ENCODE data around the gene EXOC6. TPM values are rescaled to one million over a fixed set of nuclear protein-coding genes. Genes with fewer than 3 reads are reported as not detected.
"Not testable (repeated sequence)": the region's sequence is repeated elsewhere in the genome, so short reads cannot be mapped to it uniquely, and the experiment has no call there.

The EXOC6 gene
- polyA plus RNA-seq, 3 donors: 3.8 to 5.6 (median 5.1) TPM

DNA sequence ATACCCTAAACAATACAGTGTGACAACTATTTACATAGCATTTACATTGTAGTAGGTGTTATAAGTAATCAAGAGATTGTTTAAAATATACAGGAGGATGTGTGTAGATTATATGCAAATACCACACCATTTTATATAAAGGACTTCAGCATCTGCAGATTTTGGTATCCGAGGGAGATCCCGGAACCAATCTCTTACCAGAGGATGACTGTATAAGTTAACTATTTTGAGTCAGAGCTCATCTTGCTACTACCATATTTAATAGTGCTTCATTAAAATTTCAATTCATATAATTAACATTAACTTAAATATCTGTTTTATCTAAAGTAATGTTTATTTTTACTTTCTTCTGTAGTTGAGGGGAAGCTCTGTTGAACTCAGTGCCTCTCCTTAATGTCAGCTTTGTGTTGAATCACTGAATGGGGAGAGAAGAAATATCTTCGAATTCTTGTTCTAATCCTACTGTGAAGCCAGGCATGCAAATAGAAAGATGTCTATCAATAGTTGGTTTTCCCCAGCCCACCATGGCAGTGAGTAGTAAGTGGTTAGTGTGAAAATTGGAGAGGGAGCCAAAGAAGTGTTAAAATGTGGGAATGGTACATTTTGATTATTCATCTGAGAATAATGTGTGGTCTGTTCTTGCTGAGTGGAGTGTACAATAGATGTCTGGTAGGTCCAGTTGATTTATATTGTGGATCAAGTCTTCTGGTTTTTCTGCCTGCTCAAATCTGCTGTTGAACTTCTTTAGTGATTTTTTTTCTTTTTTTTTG lies 122.2 kb downstream of the EXOC6 start:
- no peak overlapping the region for H3K27ac ChIP-seq (ENCODE audit: low read depth, low read length)
- WGBS, 3 donors: 91 to 95% (median 93%) methylated on average over 3 of the region's 3 CpGs

DNA sequence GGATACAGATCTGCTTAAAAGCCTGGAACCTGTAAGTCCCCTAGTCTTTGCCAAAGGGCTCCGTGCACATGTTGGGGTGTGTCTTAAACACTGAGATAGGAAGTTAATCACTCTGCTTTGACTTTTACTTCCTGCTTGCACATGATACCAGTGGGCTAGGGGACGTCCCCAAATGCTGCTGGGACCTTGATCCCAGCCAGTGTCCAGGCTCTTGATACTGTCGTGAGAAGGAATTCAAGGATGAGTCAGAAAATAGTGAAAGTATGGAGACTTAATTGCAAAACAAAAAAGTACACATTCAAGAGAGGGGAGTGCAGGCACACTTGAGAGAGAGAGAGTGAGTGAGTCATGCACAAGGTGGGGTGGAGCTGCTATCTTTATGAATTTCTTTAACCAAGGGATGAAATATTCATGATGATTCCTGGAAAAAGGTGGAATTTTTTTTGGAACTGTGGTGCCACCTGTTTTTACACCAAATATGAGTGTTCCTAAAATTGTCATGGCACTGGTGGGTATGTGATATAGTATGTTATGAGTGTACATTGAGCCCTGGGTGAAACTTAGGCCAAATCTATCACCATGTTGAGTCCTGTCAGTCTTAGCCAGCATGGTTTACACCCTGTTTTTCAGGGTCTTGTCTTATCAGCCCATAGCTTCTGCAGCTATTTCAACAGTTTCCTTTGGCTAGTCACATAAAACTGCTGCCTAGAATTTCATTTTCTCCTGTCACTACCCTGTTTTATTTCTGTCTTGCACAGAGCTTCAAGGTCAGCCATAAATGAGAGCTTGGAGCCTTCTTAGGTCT lies 123.9 kb downstream of the EXOC6 start:
- H3K27ac ChIP-seq (ENCODE audit: low read depth, low read length): no peak overlapping the region
- 51 to 87% (median 68%) methylated on average over 3 of the region's 3 CpGs for WGBS, 3 donors

DNA sequence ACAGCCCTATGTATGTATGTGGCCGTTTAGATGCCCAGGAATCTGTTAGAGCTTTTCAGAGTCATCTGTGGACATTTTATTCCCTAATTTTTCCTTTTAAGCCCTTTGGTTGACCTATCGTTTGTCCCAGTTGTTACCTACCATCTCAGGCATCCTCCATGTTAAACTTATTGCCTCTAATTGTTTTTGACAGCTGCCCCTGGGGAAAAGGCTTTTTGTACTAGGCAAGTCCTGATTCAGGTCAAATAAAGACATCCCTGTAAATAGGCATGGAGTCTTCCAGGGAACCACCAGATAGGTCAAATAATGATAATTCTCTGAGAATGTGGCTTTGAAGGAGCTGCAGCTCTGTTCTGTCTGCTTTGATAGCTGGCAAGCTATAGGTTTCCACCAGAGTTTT lies 124.6 kb downstream of the EXOC6 start:
- H3K27ac ChIP-seq (ENCODE audit: low read depth, low read length): no peak overlapping the region

DNA sequence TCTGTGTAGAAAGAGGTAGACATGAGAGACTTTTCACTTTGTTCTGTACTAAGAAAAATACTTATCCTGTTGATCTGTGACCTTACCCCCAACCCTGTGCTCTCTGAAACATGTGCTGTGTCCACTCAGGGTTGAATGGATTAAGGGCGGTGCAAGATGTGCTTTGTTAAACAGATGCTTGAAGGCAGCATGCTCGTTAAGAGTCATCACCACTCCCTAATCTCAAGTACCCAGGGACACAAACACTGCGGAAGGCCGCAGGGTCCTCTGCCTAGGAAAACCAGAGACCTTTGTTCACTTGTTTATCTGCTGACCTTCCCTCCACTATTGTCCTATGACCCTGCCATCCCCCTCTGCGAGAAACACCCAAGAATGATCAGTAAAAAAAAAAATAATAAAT lies 128.0 kb downstream of the EXOC6 start:
- 79 to 93% (median 92%) methylated on average over 1 to 2 of the region's 5 CpGs for WGBS, 3 donors

More for the DNA sequence above, 124.6 kb downstream of the EXOC6 start:
- WGBS, 3 donors: 78 to 94% (median 94%) methylated on average over 2 of the region's 2 CpGs

DNA sequence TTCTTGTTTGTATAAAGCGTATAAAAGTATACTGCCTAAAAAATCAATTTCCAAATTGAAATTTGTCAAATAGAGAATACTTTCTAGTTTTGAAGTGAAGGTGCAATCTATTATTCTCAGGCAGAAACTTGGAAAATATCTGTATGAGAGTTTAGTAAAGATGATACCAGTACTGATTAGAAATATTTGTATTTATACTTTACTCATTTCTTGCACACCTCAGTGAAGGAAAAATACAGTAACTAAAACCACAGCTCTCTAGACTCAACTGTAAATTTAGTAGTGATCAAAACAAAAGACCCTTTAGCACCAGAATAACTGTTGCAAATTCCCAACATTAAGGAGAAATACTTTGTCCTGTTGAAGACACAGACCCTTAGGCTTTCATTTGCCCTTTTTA lies 140.9 kb downstream of the EXOC6 start:
- WGBS, 3 donors: 69 to 95% (median 86%) methylated on average over 1 of the region's 1 CpG
- no peak overlapping the region for H3K27ac ChIP-seq (ENCODE audit: low read depth, low read length)

More for the DNA sequence above, 128.0 kb downstream of the EXOC6 start:
- not testable (repeated sequence) for H3K27ac ChIP-seq (ENCODE audit: low read depth, low read length)

DNA sequence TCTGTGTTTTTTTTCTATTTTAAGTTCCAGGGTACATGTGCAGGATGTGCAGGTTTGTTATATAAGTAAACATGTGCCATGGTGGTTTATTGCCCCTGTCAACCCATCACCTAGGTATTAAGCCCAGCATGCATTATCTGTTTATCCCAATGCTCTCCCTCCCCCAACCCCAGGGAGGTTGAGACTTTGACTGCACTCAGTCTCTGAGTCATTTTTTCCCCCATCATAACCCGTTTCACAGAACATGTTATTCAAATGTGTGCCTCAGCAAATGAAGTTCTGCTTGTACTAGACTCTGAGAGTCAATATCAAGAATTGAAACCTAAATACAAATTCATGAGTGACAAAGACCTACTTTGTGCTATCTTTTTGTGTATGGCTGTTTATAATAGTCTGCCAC lies 142.3 kb downstream of the EXOC6 start:
- no peak overlapping the region for H3K27ac ChIP-seq (ENCODE audit: low read depth, low read length)
- WGBS, 3 donors: 55 to 77% (median 62%) methylated on average over 1 of the region's 1 CpG

DNA sequence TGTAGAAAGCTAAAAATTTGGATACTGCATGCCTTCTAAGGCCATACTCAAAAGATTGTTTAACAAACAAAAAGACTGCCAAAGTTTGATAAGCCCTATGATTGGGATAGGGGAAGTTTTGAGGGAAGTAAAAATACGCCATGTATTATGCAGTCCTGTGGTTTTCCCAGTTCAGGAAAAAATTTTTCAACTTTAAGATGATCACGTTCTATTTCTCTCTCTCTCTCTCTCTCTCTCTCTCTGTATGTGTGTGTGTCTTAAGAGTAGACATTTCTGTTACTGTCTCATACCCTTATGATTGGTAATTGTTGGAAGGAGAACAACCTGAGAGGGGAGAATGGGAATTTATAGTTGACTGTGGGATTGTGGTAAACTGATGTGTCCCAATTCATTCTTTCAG lies 143.2 kb downstream of the EXOC6 start:
- WGBS, 3 donors: 61 to 88% (median 82%) methylated on average over 2 of the region's 2 CpGs
- H3K27ac ChIP-seq (ENCODE audit: low read depth, low read length): no peak overlapping the region

DNA sequence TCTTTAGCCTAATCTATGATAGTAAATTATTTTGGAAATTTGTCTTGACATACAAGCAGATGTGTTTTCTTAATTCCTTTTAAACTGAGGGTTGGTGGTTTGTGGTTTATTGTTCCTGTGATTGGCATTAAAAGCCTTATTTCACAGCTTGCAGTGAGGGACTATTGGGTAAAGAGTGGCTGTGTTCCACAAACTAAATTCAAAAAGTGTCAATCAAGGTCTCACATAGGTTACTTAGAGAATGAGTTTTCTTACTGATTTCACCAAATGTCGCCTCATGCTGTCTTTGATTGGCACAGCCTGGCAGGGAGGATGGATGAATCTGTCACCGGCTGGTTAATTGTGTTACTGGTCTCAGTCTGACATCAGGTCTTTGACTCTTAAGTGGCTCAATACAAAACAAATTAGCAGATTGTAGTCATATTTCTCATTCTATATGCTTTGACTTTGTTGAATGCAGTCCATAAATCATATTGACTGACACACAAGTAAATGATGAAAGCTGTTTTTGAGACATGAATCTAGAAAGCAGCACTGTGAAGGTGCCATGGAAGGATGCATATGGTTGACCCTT lies 145.5 kb downstream of the EXOC6 start:
- WGBS, 3 donors: 60 to 79% (median 67%) methylated on average over 2 of the region's 2 CpGs

DNA sequence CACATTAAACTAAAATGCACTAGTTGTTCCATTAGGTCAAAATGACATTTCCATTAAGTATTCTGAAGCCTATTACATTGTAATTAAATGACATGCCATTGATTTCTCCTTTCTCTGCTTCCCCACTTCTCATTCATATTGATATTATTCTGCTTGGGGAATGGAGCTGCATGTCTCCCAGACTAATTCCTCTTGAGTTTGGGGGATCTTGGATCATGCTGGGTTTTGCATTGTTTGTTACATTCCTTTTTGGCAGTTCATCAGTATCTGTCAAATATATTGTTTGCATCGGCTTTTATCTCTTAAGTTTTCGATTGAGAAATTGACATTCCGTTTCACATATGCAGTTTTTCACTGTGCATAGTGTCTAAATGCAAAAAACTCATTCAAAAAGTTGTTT lies 147.2 kb downstream of the EXOC6 start:
- WGBS, 3 donors: 42 to 90% (median 85%) methylated on average over 3 of the region's 3 CpGs
- no peak overlapping the region for H3K27ac ChIP-seq (ENCODE audit: low read depth, low read length)

More for the DNA sequence above, 145.5 kb downstream of the EXOC6 start:
- no peak overlapping the region for H3K27ac ChIP-seq (ENCODE audit: low read depth, low read length)

DNA sequence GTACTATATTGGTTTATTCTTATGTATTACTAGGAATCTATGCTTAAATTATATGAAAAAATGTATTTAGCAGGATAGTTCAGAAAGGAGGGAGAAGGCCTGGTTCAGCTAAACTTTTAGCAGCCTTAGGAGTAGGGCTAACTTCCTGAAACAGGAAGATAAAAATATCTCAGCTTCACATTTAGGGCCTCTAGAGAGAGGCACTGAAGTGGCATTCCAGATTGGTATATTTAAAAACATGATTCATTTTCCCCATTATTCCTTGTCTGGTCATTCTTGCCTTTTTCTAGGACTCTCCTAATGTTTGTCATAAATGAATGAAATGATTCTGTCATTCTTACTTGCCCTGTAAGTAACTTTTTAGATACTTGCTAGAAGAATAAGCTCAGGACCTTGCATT lies 149.3 kb downstream of the EXOC6 start:
- no peak overlapping the region for H3K27ac ChIP-seq (ENCODE audit: low read depth, low read length)

DNA sequence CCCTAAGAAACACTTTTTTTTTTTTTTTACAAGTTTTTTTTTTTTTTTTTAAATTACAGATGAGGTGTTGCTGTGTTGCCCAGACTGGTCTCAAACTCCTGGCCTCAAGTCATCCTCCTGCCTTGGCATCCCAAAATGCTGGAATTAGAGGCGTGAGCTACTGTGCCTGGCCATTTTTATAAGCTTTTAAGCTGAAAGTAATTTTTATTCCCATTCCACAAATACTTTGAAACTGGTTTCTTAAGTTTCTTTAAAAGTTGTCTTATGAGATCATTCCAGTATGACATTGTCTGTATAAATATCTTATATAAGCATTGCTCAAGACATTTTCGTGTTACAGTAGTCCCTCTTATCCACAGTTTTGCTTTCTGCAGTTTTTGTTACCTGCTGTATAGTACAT lies 150.9 kb downstream of the EXOC6 start:
- H3K27ac ChIP-seq (ENCODE audit: low read depth, low read length): no peak overlapping the region
- 91 to 97% (median 93%) methylated on average over 2 of the region's 2 CpGs for WGBS, 3 donors

DNA sequence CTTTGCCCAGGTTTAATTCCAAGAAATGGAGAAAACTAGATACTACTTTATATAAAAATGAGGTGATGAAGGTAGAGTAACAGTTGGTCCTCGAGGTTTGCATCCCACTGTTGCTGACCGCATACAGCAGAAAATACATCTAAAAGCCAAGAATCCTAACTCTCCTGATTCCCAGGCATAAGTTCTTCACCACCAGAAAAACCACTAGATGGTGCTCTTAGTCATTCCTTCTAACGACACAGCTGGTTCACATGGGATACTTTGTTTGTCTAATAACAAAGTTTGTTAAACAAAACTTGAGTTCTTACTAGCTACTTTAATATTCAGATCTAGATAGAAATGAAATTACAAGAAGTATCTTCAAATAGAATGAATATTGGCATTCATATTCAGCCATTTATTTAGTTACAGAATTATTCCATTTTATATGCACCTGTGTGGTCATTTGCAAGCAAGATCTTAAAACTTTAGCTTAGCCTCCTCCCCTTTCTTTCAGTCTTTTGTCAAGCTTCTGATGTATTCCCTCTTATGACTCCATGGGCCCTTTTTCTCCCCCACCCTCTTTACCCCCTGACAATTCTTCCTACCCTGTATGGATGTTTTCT lies 158.2 kb downstream of the EXOC6 start:
- WGBS, 3 donors: 9 to 21% (median 19%) methylated on average over 3 of the region's 3 CpGs
- H3K27ac ChIP-seq (ENCODE audit: low read depth, low read length): no peak overlapping the region

DNA sequence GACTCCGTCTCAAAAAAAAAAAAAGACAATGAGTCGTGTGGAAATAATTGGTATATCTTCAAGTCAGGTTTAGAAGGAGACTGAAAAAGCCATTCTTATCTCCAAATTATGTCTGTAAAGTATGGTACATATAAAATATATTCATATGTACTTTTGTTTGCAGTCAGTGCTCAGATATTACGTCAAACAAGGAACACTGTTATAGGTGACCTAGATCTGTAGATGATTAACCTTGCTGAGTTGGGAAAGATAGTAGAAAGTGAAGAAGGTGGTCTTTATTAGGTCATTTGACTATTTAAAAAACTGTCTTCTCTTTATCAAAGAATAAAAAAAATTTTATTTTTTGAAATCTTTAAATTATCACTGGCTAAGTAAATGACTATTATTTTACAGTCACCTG lies 167.4 kb downstream of the EXOC6 start:
- WGBS, 3 donors: 89 to 95% (median 94%) methylated on average over 3 of the region's 3 CpGs
- no peak overlapping the region for H3K27ac ChIP-seq (ENCODE audit: low read depth, low read length)

DNA sequence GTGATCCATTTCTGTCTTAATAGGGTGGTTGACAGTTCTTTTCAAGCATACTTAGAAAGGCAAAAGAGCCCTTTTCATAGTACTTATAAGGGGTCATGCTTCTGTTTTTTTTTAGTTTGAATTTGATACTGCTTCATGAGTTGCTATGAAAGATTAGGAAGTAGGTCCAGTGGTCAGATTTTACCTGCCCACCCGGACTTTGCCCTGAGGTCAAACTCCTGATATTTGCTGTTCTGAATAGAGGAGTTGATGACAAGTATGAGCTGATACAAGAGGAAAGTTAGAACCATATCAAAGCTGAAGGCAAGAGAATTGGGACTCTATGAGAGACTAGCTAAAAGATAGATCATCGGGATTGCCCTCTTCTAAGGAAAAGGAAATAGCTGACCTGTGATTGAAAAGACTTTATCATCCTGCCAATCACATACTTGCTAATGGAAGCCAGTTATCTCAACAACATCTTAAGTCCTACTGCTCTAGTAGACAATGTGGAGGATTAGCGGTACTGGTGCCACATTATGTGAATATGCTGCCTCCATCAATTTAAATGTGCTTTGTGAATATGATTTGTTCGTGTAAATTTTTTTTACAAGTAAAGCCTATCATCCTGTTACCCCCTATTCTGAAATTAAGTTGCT lies 174.8 kb downstream of the EXOC6 start:
- WGBS, 3 donors: 89 to 94% (median 91%) methylated on average over 4 of the region's 4 CpGs
- no peak overlapping the region for H3K27ac ChIP-seq (ENCODE audit: low read depth, low read length)

DNA sequence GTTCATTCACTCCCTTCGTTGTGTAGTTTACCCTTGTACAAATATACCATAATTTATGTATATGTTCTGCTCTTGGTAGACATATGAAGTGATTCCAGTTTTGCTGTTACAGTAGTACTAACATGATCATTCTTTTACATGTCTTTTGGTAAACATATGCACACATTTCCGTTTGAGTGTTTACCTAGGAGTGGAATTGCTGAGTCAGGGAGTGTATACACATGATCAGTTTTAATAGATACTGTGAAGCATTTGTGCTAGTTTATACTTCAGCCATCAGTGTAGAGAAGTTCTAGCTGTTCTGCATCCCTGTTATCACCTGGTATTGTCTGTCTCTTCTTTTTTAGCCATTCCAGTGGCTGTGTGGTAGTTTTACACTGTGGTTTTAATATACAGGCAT lies 177.8 kb downstream of the EXOC6 start:
- H3K27ac ChIP-seq (ENCODE audit: low read depth, low read length): no peak overlapping the region
- WGBS, 3 donors: 63 to 88% (median 76%) methylated on average over 2 of the region's 2 CpGs

DNA sequence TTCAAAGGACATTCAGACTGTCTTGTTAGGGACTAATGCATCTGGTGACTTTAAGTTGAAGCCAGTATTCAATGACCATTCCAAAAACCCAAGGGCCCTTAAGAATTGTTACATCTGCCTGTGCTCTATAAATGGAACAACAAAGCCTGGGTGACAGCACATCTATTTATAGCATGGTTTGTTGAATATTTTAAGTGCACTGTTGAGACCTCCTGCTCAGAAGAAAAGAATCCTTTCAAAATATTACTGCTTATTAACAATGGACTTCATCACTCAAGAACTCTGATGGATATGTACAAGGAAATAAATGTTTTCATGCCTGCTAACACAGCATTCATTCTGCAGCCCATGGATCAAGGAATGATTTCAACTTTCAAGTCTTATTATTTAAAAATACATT lies 179.2 kb downstream of the EXOC6 start:
- no peak overlapping the region for H3K27ac ChIP-seq (ENCODE audit: low read depth, low read length)

DNA sequence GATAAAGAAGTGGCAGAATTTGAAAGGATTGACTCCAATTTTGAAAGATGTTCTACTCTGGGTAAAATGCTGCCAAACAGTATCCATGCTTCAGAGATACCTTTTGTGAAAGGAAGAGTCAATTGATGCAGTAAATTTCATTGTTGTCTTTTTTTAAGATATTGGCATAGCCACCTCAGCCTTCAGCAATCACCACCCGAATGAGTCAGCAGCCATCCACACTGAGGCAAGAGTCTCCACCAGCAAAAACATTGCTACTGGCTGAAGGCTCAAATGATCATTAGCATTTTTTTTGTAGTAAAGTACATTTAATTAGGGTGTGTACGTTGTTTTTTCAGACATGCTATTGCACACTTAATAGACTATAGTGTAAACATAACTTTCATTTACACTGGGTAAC lies 180.6 kb downstream of the EXOC6 start:
- H3K27ac ChIP-seq (ENCODE audit: low read depth, low read length): no peak overlapping the region
- WGBS, 3 donors: 87 to 91% (median 89%) methylated on average over 2 of the region's 2 CpGs

DNA sequence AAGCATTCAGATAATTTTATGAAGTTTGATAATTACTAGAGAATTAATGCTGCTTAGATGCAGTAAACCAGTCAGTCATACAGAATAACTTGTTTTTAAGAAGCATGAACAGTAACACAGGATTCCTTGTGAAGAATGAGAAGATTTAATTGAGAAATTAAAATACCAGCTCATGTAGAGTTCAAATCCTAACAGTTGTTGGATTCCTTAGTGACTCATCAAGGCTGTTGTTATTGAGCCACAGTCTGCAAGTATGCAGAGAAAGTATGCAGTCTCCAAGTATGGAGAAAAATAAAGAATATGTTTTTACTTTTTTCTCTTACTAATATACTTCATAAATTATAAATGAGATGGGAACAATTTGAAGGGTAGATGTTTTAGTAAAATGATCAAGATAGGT lies 182.1 kb downstream of the EXOC6 start:
- H3K27ac ChIP-seq (ENCODE audit: low read depth, low read length): no peak overlapping the region
